ENCODE results near the gene LIX1.

The LIX1 gene

GRCh38 chr5:97127727-97128126, 14.7 kb downstream of the LIX1 start:
- Histone ChIP-seq H3K36me3 (ENCODE audit: control insufficient read depth in 5 of 5, insufficient read depth in 5 of 5, low read length in 5 of 5) (no peaks in the 10 kb centered on the region), H3K4me3 (ENCODE audit: low read depth in 1 of 5, low read length in 5 of 5) (no peak overlapping the region), H3K27ac (ENCODE audit: low read depth, low read length) (no peak overlapping the region), H3K4me1 (ENCODE audit: control insufficient read depth in 5 of 5, insufficient read depth in 5 of 5, low read length in 5 of 5) (peaks cover 0 to 7% (median 0%) of the 10 kb centered on the region in 5 donors), H3K9ac (ENCODE audit: low read length in 5 of 5) (no peak overlapping the region), H3K9me3 (ENCODE audit: control insufficient read depth in 5 of 5, low read length in 5 of 5) (no peaks in the 10 kb centered on the region), H3K27me3 (ENCODE audit: control insufficient read depth in 5 of 5, insufficient read depth in 4 of 5, low read length in 5 of 5) (no peaks in the 10 kb centered on the region)

- H3K4me1 ChIP-seq (ENCODE audit: control insufficient read depth in 5 of 5, insufficient read depth in 5 of 5, low read length in 5 of 5), result peaks cover 0 to 7% (median 0%) of the 10 kb centered on the region in 5 donors
- H3K9ac ChIP-seq (ENCODE audit: low read length in 5 of 5), result no peak overlapping the region
- no peaks in the 10 kb centered on the region for H3K9me3 ChIP-seq (ENCODE audit: control insufficient read depth in 5 of 5, low read length in 5 of 5)
- H3K36me3 ChIP-seq (ENCODE audit: control insufficient read depth in 5 of 5, insufficient read depth in 5 of 5, low read length in 5 of 5), result no peaks in the 10 kb centered on the region
- H3K27ac ChIP-seq (ENCODE audit: low read depth, low read length), result no peak overlapping the region
- no peak overlapping the region for H3K4me3 ChIP-seq (ENCODE audit: low read depth in 1 of 5, low read length in 5 of 5)
- no peaks in the 10 kb centered on the region for H3K27me3 ChIP-seq (ENCODE audit: control insufficient read depth in 5 of 5, insufficient read depth in 4 of 5, low read length in 5 of 5)
Measured at GRCh38 chr5:97125125-97125683, 17.2 kb downstream of the LIX1 start.

GRCh38 chr5:97124335-97124734, 18.1 kb downstream of the LIX1 start:
- Histone ChIP-seq H3K4me1 (ENCODE audit: control insufficient read depth in 5 of 5, insufficient read depth in 5 of 5, low read length in 5 of 5) (peaks cover 0 to 7% (median 0%) of the 10 kb centered on the region in 5 donors), H3K36me3 (ENCODE audit: control insufficient read depth in 5 of 5, insufficient read depth in 5 of 5, low read length in 5 of 5) (no peaks in the 10 kb centered on the region), H3K4me3 (ENCODE audit: low read depth in 1 of 5, low read length in 5 of 5) (no peak overlapping the region), H3K9ac (ENCODE audit: low read length in 5 of 5) (no peak overlapping the region), H3K27ac (ENCODE audit: low read depth, low read length) (no peak overlapping the region), H3K27me3 (ENCODE audit: control insufficient read depth in 5 of 5, insufficient read depth in 4 of 5, low read length in 5 of 5) (no peaks in the 10 kb centered on the region), H3K9me3 (ENCODE audit: control insufficient read depth in 5 of 5, low read length in 5 of 5) (no peaks in the 10 kb centered on the region)

- Histone ChIP-seq H3K27me3 (ENCODE audit: control insufficient read depth in 5 of 5, insufficient read depth in 4 of 5, low read length in 5 of 5) (no peaks in the 10 kb centered on the region), H3K4me1 (ENCODE audit: control insufficient read depth in 5 of 5, insufficient read depth in 5 of 5, low read length in 5 of 5) (peaks cover 0 to 6% (median 0%) of the 10 kb centered on the region in 5 donors), H3K36me3 (ENCODE audit: control insufficient read depth in 5 of 5, insufficient read depth in 5 of 5, low read length in 5 of 5) (no peaks in the 10 kb centered on the region), H3K4me3 (ENCODE audit: low read depth in 1 of 5, low read length in 5 of 5) (no peak overlapping the region), H3K9ac (ENCODE audit: low read length in 5 of 5) (no peak overlapping the region), H3K9me3 (ENCODE audit: control insufficient read depth in 5 of 5, low read length in 5 of 5) (no peaks in the 10 kb centered on the region), H3K27ac (ENCODE audit: low read depth, low read length) (no peak overlapping the region)
Measured at GRCh38 chr5:97121848-97122247, 20.6 kb downstream of the LIX1 start.

- Histone ChIP-seq H3K9me3 (ENCODE audit: control insufficient read depth in 5 of 5, low read length in 5 of 5) (no peaks in the 10 kb centered on the region), H3K4me1 (ENCODE audit: control insufficient read depth in 5 of 5, insufficient read depth in 5 of 5, low read length in 5 of 5) (peaks cover 0 to 6% (median 0%) of the 10 kb centered on the region in 5 donors), H3K36me3 (ENCODE audit: control insufficient read depth in 5 of 5, insufficient read depth in 5 of 5, low read length in 5 of 5) (no peaks in the 10 kb centered on the region), H3K4me3 (ENCODE audit: low read depth in 1 of 5, low read length in 5 of 5) (no peak overlapping the region), H3K27me3 (ENCODE audit: control insufficient read depth in 5 of 5, insufficient read depth in 4 of 5, low read length in 5 of 5) (no peaks in the 10 kb centered on the region), H3K27ac (ENCODE audit: low read depth, low read length) (no peak overlapping the region), H3K9ac (ENCODE audit: low read length in 5 of 5) (no peak overlapping the region)
Measured at GRCh38 chr5:97120195-97120594, 22.2 kb downstream of the LIX1 start.

- no peaks in the 10 kb centered on the region for H3K9me3 ChIP-seq (ENCODE audit: control insufficient read depth in 5 of 5, low read length in 5 of 5)
- H3K9ac ChIP-seq (ENCODE audit: low read length in 5 of 5), result no peak overlapping the region
- no peak overlapping the region for H3K4me3 ChIP-seq (ENCODE audit: low read depth in 1 of 5, low read length in 5 of 5)
- no peaks in the 10 kb centered on the region for H3K27me3 ChIP-seq (ENCODE audit: control insufficient read depth in 5 of 5, insufficient read depth in 4 of 5, low read length in 5 of 5)
- no peak overlapping the region for H3K27ac ChIP-seq (ENCODE audit: low read depth, low read length)
- H3K36me3 ChIP-seq (ENCODE audit: control insufficient read depth in 5 of 5, insufficient read depth in 5 of 5, low read length in 5 of 5), result no peaks in the 10 kb centered on the region
- H3K4me1 ChIP-seq (ENCODE audit: control insufficient read depth in 5 of 5, insufficient read depth in 5 of 5, low read length in 5 of 5), result peaks cover 0 to 6% (median 0%) of the 10 kb centered on the region in 5 donors
Measured at GRCh38 chr5:97119007-97119390, 23.4 kb downstream of the LIX1 start.

GRCh38 chr5:97118261-97119006, 24.0 kb downstream of the LIX1 start:
- Histone ChIP-seq H3K27ac (ENCODE audit: low read depth, low read length) (no peak overlapping the region), H3K9me3 (ENCODE audit: control insufficient read depth in 5 of 5, low read length in 5 of 5) (no peaks in the 10 kb centered on the region), H3K27me3 (ENCODE audit: control insufficient read depth in 5 of 5, insufficient read depth in 4 of 5, low read length in 5 of 5) (no peaks in the 10 kb centered on the region), H3K4me1 (ENCODE audit: control insufficient read depth in 5 of 5, insufficient read depth in 5 of 5, low read length in 5 of 5) (peaks cover 0 to 6% (median 0%) of the 10 kb centered on the region in 5 donors), H3K9ac (ENCODE audit: low read length in 5 of 5) (no peak overlapping the region), H3K4me3 (ENCODE audit: low read depth in 1 of 5, low read length in 5 of 5) (no peak overlapping the region), H3K36me3 (ENCODE audit: control insufficient read depth in 5 of 5, insufficient read depth in 5 of 5, low read length in 5 of 5) (no peaks in the 10 kb centered on the region)

GRCh38 chr5:97115932-97116331, 26.5 kb downstream of the LIX1 start:
- Histone ChIP-seq H3K36me3 (ENCODE audit: control insufficient read depth in 5 of 5, insufficient read depth in 5 of 5, low read length in 5 of 5) (no peaks in the 10 kb centered on the region), H3K9ac (ENCODE audit: low read length in 5 of 5) (no peak overlapping the region), H3K27ac (ENCODE audit: low read depth, low read length) (no peak overlapping the region), H3K9me3 (ENCODE audit: control insufficient read depth in 5 of 5, low read length in 5 of 5) (no peaks in the 10 kb centered on the region), H3K27me3 (ENCODE audit: control insufficient read depth in 5 of 5, insufficient read depth in 4 of 5, low read length in 5 of 5) (no peaks in the 10 kb centered on the region), H3K4me1 (ENCODE audit: control insufficient read depth in 5 of 5, insufficient read depth in 5 of 5, low read length in 5 of 5) (peaks cover 0 to 6% (median 0%) of the 10 kb centered on the region in 5 donors), H3K4me3 (ENCODE audit: low read depth in 1 of 5, low read length in 5 of 5) (no peak overlapping the region)

- Histone ChIP-seq H3K4me3 (ENCODE audit: low read depth in 1 of 5, low read length in 5 of 5) (no peak overlapping the region), H3K9me3 (ENCODE audit: control insufficient read depth in 5 of 5, low read length in 5 of 5) (no peaks in the 10 kb centered on the region), H3K27me3 (ENCODE audit: control insufficient read depth in 5 of 5, insufficient read depth in 4 of 5, low read length in 5 of 5) (no peaks in the 10 kb centered on the region), H3K9ac (ENCODE audit: low read length in 5 of 5) (no peak overlapping the region), H3K4me1 (ENCODE audit: control insufficient read depth in 5 of 5, insufficient read depth in 5 of 5, low read length in 5 of 5) (no peaks in the 10 kb centered on the region), H3K36me3 (ENCODE audit: control insufficient read depth in 5 of 5, insufficient read depth in 5 of 5, low read length in 5 of 5) (no peaks in the 10 kb centered on the region), H3K27ac (ENCODE audit: low read depth, low read length) (no peak overlapping the region)
Measured at GRCh38 chr5:97112230-97112629, 30.2 kb downstream of the LIX1 start.

- Histone ChIP-seq H3K9me3 (ENCODE audit: control insufficient read depth in 5 of 5, low read length in 5 of 5) (no peaks in the 10 kb centered on the region), H3K27ac (ENCODE audit: low read depth, low read length) (no peak overlapping the region), H3K9ac (ENCODE audit: low read length in 5 of 5) (no peak overlapping the region), H3K36me3 (ENCODE audit: control insufficient read depth in 5 of 5, insufficient read depth in 5 of 5, low read length in 5 of 5) (no peaks in the 10 kb centered on the region), H3K4me1 (ENCODE audit: control insufficient read depth in 5 of 5, insufficient read depth in 5 of 5, low read length in 5 of 5) (no peaks in the 10 kb centered on the region), H3K4me3 (ENCODE audit: low read depth in 1 of 5, low read length in 5 of 5) (no peak overlapping the region), H3K27me3 (ENCODE audit: control insufficient read depth in 5 of 5, insufficient read depth in 4 of 5, low read length in 5 of 5) (no peaks in the 10 kb centered on the region)
Measured at GRCh38 chr5:97111616-97112015, 30.8 kb downstream of the LIX1 start.
